Astrocyte (in vitro differentiated cells and primary cell): ENCODE data around the gene CDH11.

ENCODE experiments used
- EZH2 ChIP-seq: IDR thresholded peaks from 2 replicates; pipeline ENCODE4 v1.6.1; 2012; ENCODE audit warnings: mild to moderate bottlenecking, low read length, inconsistent platforms; ENCODE audit not compliant: insufficient read depth
- TF ChIP-seq, protein P1 (sequence below): IDR thresholded peaks from 2 replicates; pipeline ENCODE4 v1.5.1; 2011; ENCODE audit warnings: low read depth, mild to moderate bottlenecking, inconsistent platforms, low read length, moderate library complexity; ENCODE audit not compliant: insufficient read depth

DNA sequence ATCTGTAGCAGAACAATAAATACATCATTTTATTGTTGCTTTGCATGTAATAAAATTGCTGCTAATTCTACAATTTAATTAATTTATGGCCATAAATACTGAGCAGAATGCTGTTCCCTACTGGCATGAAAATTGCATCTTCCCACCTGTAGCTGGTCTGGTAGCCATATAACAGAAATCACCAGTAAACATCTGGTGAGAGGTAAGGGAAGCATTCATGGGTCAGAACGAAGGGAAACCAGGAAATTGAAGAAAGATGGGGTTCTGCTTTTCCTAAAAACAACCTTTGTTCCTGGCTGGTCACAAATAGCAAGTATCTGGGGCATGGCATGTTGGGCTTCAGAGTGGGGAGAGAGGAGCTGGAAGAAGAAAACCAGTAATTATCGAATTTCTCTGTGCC, 128.4 kb downstream of the CDH11 start:
- no peak for TF ChIP-seq EZH2
- TF ChIP-seq, protein P1, sequence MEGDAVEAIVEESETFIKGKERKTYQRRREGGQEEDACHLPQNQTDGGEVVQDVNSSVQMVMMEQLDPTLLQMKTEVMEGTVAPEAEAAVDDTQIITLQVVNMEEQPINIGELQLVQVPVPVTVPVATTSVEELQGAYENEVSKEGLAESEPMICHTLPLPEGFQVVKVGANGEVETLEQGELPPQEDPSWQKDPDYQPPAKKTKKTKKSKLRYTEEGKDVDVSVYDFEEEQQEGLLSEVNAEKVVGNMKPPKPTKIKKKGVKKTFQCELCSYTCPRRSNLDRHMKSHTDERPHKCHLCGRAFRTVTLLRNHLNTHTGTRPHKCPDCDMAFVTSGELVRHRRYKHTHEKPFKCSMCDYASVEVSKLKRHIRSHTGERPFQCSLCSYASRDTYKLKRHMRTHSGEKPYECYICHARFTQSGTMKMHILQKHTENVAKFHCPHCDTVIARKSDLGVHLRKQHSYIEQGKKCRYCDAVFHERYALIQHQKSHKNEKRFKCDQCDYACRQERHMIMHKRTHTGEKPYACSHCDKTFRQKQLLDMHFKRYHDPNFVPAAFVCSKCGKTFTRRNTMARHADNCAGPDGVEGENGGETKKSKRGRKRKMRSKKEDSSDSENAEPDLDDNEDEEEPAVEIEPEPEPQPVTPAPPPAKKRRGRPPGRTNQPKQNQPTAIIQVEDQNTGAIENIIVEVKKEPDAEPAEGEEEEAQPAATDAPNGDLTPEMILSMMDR: no peak
